ENCODE data around the gene AUTS2.

AUTS2 gene

DNA sequence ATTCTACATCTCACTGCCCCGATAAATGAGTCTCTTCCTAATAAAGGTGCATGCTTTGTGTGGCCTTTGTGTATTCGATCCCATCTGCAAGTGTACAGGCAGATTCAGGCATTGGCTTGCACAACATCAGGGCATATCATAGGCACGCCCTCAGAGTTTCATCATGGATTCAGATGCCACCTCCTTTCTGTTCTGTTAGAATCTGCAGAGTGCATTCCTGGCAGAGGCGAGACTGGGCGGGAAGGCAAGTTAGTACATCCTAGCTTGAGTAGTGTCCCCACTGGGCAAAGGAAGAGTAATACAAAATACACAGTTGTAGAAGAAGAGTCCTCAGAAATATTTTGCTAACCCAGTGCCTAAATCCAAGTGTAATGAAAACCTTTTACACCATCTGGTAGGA is 1187.2 kb downstream of the AUTS2 start:
- no peak overlapping the region for H3K9ac ChIP-seq (ENCODE audit: low read length)
- no peak overlapping the region for H3K4me3 ChIP-seq (ENCODE audit: low read length)
- no peaks in the 10 kb centered on the region for H3K27me3 ChIP-seq (ENCODE audit: control insufficient read depth, insufficient read depth, low read length)
- H3K36me3 ChIP-seq (ENCODE audit: control insufficient read depth, insufficient read depth, low read length): peaks cover 24% of the 10 kb centered on the region
- H3K27ac ChIP-seq (ENCODE audit: low read depth, low read length): no peak overlapping the region
- H3K4me1 ChIP-seq (ENCODE audit: control insufficient read depth, insufficient read depth, low read length): no peaks in the 10 kb centered on the region

DNA sequence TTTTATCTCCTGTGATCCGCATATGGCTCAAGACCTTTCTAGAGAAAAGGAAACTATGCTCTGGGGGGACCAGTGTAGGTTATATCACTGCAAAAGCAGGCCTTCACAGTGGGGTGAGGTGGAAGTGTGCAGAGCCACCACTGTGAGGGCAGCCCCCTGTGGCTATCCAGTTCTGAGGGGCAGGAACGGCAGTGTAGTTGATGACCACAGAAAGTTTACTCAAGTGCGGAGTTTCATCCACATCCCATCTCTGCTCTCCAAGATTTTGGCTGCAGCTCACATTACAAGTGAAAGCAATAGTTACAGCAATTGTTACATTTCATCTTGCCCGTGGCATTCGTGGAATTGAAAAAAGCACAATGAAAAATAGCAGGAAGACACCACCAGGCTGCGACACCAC is 1187.8 kb downstream of the AUTS2 start:
- Histone ChIP-seq H3K4me3 (ENCODE audit: low read length) (no peak overlapping the region), H3K4me1 (ENCODE audit: control insufficient read depth, insufficient read depth, low read length) (no peaks in the 10 kb centered on the region)

DNA sequence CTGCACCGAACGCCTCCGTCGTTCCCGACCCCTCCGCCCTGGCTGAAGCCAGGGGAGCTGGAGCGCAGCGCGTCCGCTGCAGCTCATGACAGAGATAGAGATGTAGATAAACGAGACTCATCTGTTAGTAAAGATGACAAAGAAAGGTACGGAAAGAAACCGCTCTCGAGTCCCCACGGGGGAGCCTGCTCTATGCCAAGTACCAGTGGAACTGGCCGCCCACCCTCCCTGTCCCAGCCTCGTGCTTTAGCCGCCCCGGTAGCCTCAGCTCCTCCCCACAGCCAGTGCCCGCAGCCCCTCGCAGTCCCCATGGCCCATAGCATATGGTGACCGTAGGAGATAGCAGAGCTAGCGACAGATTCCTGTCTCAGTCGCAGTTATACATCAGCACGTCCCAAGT is 1189.0 kb downstream of the AUTS2 start:
- H3K4me1 ChIP-seq (ENCODE audit: control insufficient read depth, insufficient read depth, low read length): no peaks in the 10 kb centered on the region
- no peak overlapping the region for H3K9ac ChIP-seq (ENCODE audit: low read length)
- peaks cover 26% of the 10 kb centered on the region for H3K36me3 ChIP-seq (ENCODE audit: control insufficient read depth, insufficient read depth, low read length)
- no peaks in the 10 kb centered on the region for H3K27me3 ChIP-seq (ENCODE audit: control insufficient read depth, insufficient read depth, low read length)
- no peak overlapping the region for H3K27ac ChIP-seq (ENCODE audit: low read depth, low read length)
- H3K4me3 ChIP-seq (ENCODE audit: low read length): no peak overlapping the region

More for the DNA sequence above, 1187.8 kb downstream of the AUTS2 start:
- Histone ChIP-seq H3K9ac (ENCODE audit: low read length) (no peak overlapping the region), H3K27ac (ENCODE audit: low read depth, low read length) (no peak overlapping the region), H3K36me3 (ENCODE audit: control insufficient read depth, insufficient read depth, low read length) (peaks cover 26% of the 10 kb centered on the region), H3K27me3 (ENCODE audit: control insufficient read depth, insufficient read depth, low read length) (no peaks in the 10 kb centered on the region)

DNA sequence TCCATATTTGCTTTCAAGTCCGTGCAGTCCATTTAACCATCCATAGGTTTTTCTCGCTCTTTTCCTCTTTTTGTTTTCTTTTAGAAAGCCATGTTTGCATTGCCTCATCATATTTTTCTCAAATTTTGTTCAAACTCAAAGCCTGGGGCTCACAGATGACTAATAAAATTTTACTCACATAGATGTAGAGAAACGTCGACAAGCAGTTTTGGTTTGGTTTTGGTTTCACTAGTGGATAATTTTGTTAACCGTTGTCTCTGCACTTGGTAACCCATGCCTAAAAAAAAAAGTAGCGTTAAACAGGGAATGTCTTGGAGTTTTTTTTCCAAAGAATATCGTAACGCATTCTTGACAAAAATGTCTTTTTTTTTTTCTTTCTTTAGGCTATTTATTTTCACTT is 1189.5 kb downstream of the AUTS2 start:
- no peaks in the 10 kb centered on the region for H3K4me1 ChIP-seq (ENCODE audit: control insufficient read depth, insufficient read depth, low read length)
- H3K27me3 ChIP-seq (ENCODE audit: control insufficient read depth, insufficient read depth, low read length): no peaks in the 10 kb centered on the region
- peaks cover 26% of the 10 kb centered on the region for H3K36me3 ChIP-seq (ENCODE audit: control insufficient read depth, insufficient read depth, low read length)
- H3K9ac ChIP-seq (ENCODE audit: low read length): no peak overlapping the region
- H3K4me3 ChIP-seq (ENCODE audit: low read length): no peak overlapping the region
- H3K27ac ChIP-seq (ENCODE audit: low read depth, low read length): no peak overlapping the region

DNA sequence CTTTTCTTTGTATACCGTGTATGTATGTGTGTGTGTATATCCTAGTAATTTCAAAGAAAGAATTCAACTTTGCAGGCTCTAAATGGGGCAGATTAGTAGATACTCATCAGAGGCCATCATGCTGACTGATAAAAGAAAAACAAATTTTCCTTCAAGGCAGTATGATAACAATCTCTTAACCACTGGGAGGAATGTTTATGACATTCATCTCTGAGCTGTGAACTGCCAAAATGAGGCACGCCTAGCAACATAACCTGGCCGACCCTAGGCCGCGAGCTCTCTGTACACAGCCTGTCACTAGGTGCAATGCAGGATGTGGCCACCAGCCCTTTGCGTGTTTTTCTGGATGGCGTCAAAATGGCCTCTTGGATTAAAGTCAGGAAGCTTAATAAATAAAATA is 1190.0 kb downstream of the AUTS2 start:
- no peak overlapping the region for H3K9ac ChIP-seq (ENCODE audit: low read length)
- H3K27ac ChIP-seq (ENCODE audit: low read depth, low read length): no peak overlapping the region
- no peaks in the 10 kb centered on the region for H3K27me3 ChIP-seq (ENCODE audit: control insufficient read depth, insufficient read depth, low read length)
- H3K36me3 ChIP-seq (ENCODE audit: control insufficient read depth, insufficient read depth, low read length): peaks cover 26% of the 10 kb centered on the region
- no peaks in the 10 kb centered on the region for H3K4me1 ChIP-seq (ENCODE audit: control insufficient read depth, insufficient read depth, low read length)
- H3K4me3 ChIP-seq (ENCODE audit: low read length): no peak overlapping the region

DNA sequence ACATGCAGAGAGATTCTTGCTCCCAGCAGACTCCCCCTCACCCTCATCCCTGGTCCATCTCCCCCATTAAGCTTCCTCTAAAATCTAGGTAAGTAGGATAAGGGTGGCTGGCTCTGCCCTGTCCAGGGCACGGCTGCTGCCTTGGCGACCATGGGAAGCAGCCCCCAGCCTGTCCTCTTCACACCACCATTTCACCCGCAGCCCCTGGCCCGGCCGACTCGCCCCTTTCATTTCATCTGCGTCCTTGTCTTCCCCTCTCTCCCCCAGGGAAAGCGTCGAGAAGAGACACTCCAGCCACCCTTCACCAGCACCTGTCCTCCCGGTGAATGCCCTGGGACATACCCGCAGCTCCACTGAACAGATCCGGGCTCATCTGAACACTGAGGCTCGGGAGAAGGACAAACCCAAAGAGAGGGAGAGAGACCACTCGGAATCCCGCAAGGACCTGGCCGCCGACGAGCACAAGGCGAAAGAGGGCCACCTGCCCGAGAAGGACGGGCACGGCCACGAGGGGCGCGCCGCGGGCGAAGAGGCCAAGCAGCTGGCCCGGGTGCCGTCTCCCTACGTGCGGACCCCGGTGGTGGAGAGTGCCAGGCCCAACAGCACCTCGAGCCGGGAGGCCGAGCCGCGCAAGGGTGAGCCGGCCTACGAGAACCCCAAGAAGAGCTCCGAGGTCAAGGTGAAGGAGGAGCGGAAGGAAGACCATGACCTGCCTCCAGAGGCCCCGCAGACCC is 1191.4 kb downstream of the AUTS2 start:
- no peak overlapping the region for H3K27ac ChIP-seq (ENCODE audit: low read depth, low read length)
- no peak overlapping the region for H3K4me3 ChIP-seq (ENCODE audit: low read length)
- no peaks in the 10 kb centered on the region for H3K27me3 ChIP-seq (ENCODE audit: control insufficient read depth, insufficient read depth, low read length)
- no peaks in the 10 kb centered on the region for H3K4me1 ChIP-seq (ENCODE audit: control insufficient read depth, insufficient read depth, low read length)
- H3K9ac ChIP-seq (ENCODE audit: low read length): no peak overlapping the region
- H3K36me3 ChIP-seq (ENCODE audit: control insufficient read depth, insufficient read depth, low read length): peaks cover 26% of the 10 kb centered on the region

DNA sequence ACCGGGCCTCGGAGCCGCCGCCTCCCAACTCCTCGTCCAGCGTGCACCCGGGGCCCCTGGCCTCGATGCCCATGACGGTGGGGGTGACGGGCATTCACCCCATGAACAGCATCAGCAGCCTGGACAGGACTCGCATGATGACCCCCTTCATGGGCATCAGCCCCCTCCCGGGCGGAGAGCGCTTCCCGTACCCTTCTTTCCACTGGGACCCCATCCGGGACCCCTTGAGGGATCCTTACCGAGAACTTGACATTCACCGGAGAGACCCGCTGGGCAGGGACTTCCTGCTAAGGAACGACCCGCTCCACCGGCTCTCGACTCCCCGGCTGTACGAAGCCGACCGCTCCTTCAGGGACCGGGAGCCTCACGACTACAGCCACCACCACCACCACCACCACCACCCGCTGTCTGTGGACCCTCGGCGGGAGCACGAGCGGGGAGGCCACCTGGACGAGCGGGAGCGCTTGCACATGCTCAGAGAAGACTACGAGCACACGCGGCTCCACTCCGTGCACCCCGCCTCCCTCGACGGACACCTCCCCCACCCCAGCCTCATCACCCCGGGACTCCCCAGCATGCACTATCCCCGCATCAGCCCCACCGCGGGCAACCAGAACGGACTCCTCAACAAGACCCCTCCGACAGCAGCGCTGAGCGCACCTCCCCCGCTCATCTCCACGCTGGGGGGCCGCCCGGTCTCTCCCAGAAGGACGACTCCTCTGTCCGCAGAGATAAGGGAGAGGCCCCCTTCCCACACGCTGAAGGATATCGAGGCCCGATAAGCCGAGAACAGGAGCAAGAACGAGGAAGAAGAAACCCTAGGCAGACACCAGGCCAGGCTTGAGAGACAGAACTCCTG is 1192.2 kb downstream of the AUTS2 start:
- Histone ChIP-seq H3K27ac (ENCODE audit: low read depth, low read length) (no peak overlapping the region), H3K4me3 (ENCODE audit: low read length) (no peak overlapping the region), H3K4me1 (ENCODE audit: control insufficient read depth, insufficient read depth, low read length) (no peaks in the 10 kb centered on the region), H3K9ac (ENCODE audit: low read length) (no peak overlapping the region), H3K36me3 (ENCODE audit: control insufficient read depth, insufficient read depth, low read length) (peaks cover 18% of the 10 kb centered on the region), H3K27me3 (ENCODE audit: control insufficient read depth, insufficient read depth, low read length) (no peaks in the 10 kb centered on the region)

DNA sequence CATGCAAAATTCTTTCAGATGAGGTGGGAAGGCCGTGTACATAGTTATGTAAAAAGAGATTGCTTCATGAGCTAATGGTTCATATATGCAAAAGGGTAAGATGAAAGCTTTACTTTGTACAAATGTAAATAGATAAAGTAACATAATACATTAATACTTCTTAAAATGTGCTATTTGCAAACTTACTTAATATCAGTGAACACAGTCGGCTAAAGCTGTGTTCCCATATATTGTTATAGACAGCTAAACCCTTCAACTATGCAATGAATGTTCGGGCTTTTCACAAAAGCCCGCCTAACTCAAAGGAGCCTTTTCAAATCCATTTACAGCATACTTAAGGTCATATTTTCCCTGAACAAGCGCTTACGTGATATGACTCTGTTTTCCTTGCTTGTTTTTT is 1193.1 kb downstream of the AUTS2 start:
- Histone ChIP-seq H3K27ac (ENCODE audit: low read depth, low read length) (no peak overlapping the region), H3K36me3 (ENCODE audit: control insufficient read depth, insufficient read depth, low read length) (peaks cover 12% of the 10 kb centered on the region)

DNA sequence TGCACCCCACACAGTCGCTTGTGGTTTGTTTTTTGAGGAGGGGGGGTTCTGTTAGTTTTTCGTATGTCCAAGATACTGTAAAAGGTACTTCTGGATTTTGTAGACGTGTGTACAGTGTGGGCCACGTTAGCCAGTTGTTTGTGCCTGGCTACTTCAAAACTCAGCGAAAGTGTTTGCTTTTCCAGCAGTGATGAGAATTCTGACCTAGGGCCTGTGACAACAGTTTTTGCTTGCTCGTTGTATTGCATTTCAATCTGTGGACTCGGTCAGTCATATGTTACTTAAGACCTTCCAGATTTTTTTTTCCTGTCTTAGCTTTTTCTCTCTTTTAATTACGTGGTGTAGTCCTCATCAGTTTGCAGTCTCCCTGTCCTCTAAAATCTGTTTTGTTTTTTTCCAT is 1194.8 kb downstream of the AUTS2 start:
- H3K4me3 ChIP-seq (ENCODE audit: low read length): no peak overlapping the region
- no peaks in the 10 kb centered on the region for H3K4me1 ChIP-seq (ENCODE audit: control insufficient read depth, insufficient read depth, low read length)
- H3K27me3 ChIP-seq (ENCODE audit: control insufficient read depth, insufficient read depth, low read length): no peaks in the 10 kb centered on the region
- peaks cover 12% of the 10 kb centered on the region for H3K36me3 ChIP-seq (ENCODE audit: control insufficient read depth, insufficient read depth, low read length)
- no peak overlapping the region for H3K27ac ChIP-seq (ENCODE audit: low read depth, low read length)
- H3K9ac ChIP-seq (ENCODE audit: low read length): no peak overlapping the region

More for the DNA sequence above, 1193.1 kb downstream of the AUTS2 start:
- H3K27me3 ChIP-seq (ENCODE audit: control insufficient read depth, insufficient read depth, low read length): no peaks in the 10 kb centered on the region
- H3K4me1 ChIP-seq (ENCODE audit: control insufficient read depth, insufficient read depth, low read length): no peaks in the 10 kb centered on the region
- no peak overlapping the region for H3K4me3 ChIP-seq (ENCODE audit: low read length)
- no peak overlapping the region for H3K9ac ChIP-seq (ENCODE audit: low read length)

DNA sequence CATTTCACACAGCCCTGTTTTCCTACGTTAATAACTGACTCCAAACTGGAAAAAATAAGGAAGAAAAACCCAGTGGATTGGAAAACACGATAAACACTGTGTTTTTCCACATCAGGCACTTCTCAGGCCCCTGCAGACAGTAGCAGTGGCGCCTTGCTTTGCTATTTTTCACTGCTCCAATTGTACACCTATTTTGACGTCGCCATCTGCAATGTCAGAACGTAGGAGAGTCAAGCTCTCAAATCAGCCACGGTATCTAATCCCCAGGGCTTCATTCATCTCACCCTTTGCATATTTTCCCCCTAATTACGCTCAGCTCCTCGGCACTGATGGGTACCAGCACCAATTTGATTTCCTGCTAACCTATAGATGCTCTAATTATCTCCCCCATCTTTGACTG is 1195.5 kb downstream of the AUTS2 start:
- no peak overlapping the region for H3K27ac ChIP-seq (ENCODE audit: low read depth, low read length)
- H3K36me3 ChIP-seq (ENCODE audit: control insufficient read depth, insufficient read depth, low read length): peaks cover 12% of the 10 kb centered on the region
- H3K27me3 ChIP-seq (ENCODE audit: control insufficient read depth, insufficient read depth, low read length): no peaks in the 10 kb centered on the region
- H3K4me3 ChIP-seq (ENCODE audit: low read length): no peak overlapping the region
- H3K9ac ChIP-seq (ENCODE audit: low read length): no peak overlapping the region
- H3K4me1 ChIP-seq (ENCODE audit: control insufficient read depth, insufficient read depth, low read length): no peaks in the 10 kb centered on the region

DNA sequence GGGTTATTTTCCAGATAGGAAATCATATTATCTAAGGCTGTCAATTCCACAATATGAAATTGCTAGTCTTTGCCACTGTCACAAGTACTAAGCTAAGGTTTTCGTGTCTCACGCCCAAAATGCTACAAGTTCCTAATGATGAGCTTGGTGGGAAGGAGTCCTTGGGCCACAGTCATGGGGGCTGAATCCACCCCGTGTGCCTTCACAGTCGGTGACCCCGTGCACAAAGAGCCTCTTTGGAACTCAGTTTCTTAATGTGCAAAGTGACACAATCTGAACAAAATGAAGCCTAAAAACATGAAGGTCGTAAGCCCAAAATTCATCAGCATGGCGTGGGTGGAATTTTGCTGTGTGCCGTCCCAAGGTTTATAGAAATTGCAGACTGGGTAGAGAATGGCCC is 1196.7 kb downstream of the AUTS2 start:
- Histone ChIP-seq H3K9ac (ENCODE audit: low read length) (no peak overlapping the region), H3K27ac (ENCODE audit: low read depth, low read length) (no peak overlapping the region), H3K27me3 (ENCODE audit: control insufficient read depth, insufficient read depth, low read length) (no peaks in the 10 kb centered on the region), H3K4me3 (ENCODE audit: low read length) (no peak overlapping the region), H3K4me1 (ENCODE audit: control insufficient read depth, insufficient read depth, low read length) (no peaks in the 10 kb centered on the region), H3K36me3 (ENCODE audit: control insufficient read depth, insufficient read depth, low read length) (peaks cover 6% of the 10 kb centered on the region)

DNA sequence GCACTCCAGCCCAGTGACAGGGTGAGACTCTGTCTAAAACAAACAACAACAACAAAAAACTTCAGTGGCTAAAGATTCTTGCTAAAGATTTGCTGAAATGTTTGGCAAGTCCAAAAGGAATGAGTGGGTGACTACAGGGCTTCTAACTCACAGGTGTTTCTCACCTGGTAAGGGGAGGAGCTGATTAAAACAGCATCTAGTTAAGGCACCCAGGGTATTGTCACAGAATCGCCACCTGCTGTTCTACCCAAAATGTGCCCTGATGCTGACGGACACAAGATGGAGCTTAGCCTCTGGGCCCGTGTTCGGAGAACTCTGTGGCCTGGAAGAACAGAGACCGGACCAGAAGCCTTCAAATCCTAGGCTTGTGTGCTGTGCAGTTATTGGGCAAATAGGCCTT is 1197.7 kb downstream of the AUTS2 start:
- H3K4me3 ChIP-seq (ENCODE audit: low read length): no peak overlapping the region
- H3K4me1 ChIP-seq (ENCODE audit: control insufficient read depth, insufficient read depth, low read length): no peaks in the 10 kb centered on the region
- no peak overlapping the region for H3K27ac ChIP-seq (ENCODE audit: low read depth, low read length)
- no peak overlapping the region for H3K9ac ChIP-seq (ENCODE audit: low read length)
- no peaks in the 10 kb centered on the region for H3K27me3 ChIP-seq (ENCODE audit: control insufficient read depth, insufficient read depth, low read length)
- H3K36me3 ChIP-seq (ENCODE audit: control insufficient read depth, insufficient read depth, low read length): no peaks in the 10 kb centered on the region

Data from rectal smooth muscle tissue (tissue), 1 donor.